HG03432 (cell line): ENCODE results near the gene TULP4.
"Not testable (repeated sequence)": the region's sequence is repeated elsewhere in the genome, so short reads cannot be mapped to it uniquely, and the experiment has no call there.

Experiments used
- ATAC-seq: cut with Tn5 transposase; IDR thresholded peaks from one replicate; pipeline ENCODE4 v1.9.1; 2021; ENCODE audit warnings: mild to moderate bottlenecking, moderate library complexity; ENCODE audit not compliant: unreplicated experiment

The TULP4 gene

GRCh38 chr6:158554611-158555361 lies 242.5 kb downstream of the TULP4 start:
- no peak for ATAC-seq

GRCh38 chr6:158556113-158556512 lies 243.8 kb downstream of the TULP4 start:
- no peak for ATAC-seq

DNA sequence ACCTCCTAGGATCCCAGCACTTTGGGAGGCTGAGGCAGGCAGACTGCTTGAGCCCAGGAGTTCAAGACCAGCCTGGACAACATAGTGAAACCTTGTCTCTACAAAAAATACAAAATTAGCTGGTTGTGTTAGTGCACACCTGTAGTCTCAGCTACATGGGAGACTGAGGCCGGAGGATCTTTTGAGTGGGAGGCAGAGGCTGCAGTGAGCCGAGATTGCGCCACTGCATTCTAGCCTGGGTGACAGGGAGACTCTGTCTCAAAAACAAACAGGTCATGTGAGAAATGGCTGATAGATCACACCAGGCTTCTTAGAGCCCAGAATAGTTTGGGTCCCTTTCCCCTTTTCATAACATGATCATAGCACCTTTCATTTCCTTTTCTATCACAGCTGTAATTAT lies 244.8 kb downstream of the TULP4 start:
- not testable (repeated sequence) for ATAC-seq

DNA sequence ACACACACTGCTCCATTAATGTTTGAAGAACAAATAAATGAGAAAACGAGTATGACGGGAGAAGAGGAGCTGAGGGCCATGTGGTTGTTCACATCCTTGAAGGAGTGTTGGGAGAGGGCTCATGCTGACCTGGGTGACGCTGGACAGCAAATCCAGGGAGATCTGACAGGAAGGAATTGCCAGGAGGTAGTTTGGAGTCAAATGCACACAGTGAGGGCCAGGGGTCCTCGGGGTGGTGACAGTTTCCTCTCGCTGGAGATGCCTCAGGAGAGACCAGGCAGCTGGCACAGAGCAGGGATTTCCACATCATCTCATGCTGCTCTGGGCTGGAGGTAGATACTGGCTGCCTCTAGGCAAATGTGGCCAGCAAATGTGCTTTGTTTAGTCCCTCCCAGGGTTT lies 245.7 kb downstream of the TULP4 start:
- no peak for ATAC-seq

DNA sequence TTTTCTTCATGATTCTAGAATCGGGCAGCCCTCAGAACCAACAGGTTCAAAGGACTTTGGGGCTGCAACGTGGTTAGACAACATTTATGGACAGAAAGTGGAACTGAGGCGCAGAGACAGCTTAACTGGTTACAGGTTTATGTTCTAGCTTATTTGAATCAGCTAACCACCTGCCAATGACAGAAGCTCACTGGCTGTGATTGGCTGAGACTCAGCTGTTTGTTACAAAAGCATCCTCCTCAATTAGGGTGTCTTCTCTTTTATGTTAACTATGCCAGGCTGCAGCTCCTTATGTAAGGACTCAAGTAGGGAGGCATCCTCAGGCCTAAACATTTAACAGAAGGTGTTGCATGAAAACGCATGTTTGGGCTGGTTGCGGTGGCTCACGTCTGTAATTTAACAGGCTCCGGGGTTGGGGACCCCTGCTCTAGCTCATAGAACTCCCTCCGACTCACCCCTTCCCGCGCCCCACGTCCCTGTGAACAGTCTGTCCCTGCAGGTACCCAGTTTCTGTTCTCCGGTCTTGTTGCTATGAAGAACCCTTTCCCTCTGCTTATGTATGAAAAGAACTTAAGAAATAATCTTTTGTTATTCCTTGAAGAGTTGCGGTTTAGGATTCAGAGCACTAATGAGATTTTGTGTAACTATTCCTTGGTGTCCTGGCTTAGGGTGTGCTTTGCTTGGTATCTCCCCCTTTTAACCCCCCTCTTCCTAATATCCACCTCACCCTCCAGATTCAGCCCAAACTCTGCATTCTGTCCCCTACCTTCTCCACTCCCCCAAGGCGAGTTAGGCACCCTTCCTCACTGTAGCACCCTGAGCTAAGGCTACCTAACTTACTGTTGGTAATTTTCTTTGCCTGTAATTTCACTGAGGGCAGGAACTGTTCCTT lies 246.4 kb downstream of the TULP4 start:
- ATAC-seq: no peak

DNA sequence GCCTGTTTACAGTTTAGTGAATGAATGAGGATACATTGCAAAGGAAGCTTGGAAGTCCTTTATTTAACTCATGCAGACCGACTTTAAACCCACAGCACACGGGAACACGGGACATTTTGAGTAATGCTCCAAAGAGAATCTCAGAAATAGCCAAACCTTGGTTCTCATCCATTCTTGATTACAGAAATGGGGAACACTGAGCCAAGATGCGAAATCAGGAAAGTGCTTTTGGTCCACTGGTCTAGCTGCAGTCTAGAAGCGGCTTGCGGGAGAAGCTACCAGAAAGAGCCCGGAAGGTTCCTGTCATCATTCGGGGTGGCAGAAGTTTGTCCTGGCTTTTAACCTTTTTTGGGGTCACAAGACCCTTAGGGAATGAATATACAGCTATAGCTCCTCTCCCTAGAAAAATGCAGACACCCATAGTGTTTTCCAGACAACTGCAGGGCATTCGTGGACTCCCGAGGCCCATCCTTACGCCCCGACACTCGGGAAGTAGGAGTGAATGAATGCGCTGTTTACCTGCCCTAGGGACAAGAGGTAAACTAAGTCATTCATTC lies 247.2 kb downstream of the TULP4 start:
- no peak for ATAC-seq

GRCh38 chr6:158559895-158560835 lies 247.9 kb downstream of the TULP4 start, which contains the start of gene TMEM181:
TMEM181 (plus strand) TSS chr6:158560091; CDS start chr6:158560225, 134 bp downstream.
- peak; percentile 93 for ATAC-seq

DNA sequence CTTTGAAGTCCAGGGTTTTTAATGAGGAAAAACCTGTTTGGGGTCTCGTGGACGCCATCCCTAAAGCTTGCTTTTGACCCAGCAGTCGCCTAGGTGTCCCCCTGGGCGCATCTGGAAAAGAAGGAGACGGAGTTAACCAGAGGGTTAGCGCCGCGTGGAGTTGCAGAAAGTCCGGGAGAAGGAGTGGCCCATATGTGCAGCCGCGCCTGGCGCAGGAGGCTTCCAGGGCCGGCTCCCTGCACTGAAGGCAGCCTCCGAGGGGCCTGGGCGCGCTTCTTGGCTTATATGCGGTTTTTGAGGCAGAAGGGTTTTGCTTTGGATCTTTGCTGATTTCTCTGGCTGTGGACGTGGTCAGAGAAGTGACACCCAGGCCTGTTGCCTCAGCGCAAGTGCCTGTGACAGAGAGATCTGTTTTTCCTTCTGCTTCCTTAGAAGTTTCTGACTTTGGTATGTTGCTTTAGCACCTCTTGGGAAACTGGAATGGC lies 248.6 kb downstream of the TULP4 start:
- no peak for ATAC-seq
